ENCODE data around the gene IGF1R. TPM values are rescaled to one million over a fixed set of nuclear protein-coding genes. Genes with fewer than 3 reads are reported as not detected.

The IGF1R gene
- total RNA-seq, 1 donor from 2014 or later: 131 TPM

- H3K9me3 Mint-ChIP-seq (ENCODE audit: unreplicated experiment): no peaks in the 10 kb centered on the region
- TF ChIP-seq, protein P1, sequence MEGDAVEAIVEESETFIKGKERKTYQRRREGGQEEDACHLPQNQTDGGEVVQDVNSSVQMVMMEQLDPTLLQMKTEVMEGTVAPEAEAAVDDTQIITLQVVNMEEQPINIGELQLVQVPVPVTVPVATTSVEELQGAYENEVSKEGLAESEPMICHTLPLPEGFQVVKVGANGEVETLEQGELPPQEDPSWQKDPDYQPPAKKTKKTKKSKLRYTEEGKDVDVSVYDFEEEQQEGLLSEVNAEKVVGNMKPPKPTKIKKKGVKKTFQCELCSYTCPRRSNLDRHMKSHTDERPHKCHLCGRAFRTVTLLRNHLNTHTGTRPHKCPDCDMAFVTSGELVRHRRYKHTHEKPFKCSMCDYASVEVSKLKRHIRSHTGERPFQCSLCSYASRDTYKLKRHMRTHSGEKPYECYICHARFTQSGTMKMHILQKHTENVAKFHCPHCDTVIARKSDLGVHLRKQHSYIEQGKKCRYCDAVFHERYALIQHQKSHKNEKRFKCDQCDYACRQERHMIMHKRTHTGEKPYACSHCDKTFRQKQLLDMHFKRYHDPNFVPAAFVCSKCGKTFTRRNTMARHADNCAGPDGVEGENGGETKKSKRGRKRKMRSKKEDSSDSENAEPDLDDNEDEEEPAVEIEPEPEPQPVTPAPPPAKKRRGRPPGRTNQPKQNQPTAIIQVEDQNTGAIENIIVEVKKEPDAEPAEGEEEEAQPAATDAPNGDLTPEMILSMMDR (IDR thresholded peaks at IDR 0.05; ENCODE audit: unreplicated experiment): no peak
- peak overlapping the region; percentile 97 for H3K27ac Mint-ChIP-seq (ENCODE audit: unreplicated experiment)
- no peak for DNase-seq (ENCODE audit: low spot score)
- no peaks in the 10 kb centered on the region for H3K36me3 Mint-ChIP-seq (ENCODE audit: low read depth, unreplicated experiment)
- no peak overlapping the region for H3K4me3 Mint-ChIP-seq (ENCODE audit: unreplicated experiment)
- H3K27me3 Mint-ChIP-seq (ENCODE audit: unreplicated experiment): no peaks in the 10 kb centered on the region
- H3K4me1 Mint-ChIP-seq (ENCODE audit: unreplicated experiment): peaks cover 38% of the 10 kb centered on the region
These were observed 106.8 kb downstream of the IGF1R start for GRCh38 chr15:98755138-98755537.

- Mint-ChIP-seq H3K36me3 (ENCODE audit: low read depth, unreplicated experiment) (no peaks in the 10 kb centered on the region), H3K9me3 (ENCODE audit: unreplicated experiment) (no peaks in the 10 kb centered on the region), H3K4me1 (ENCODE audit: unreplicated experiment) (peaks cover 42% of the 10 kb centered on the region), H3K4me3 (ENCODE audit: unreplicated experiment) (no peak overlapping the region), H3K27ac (ENCODE audit: unreplicated experiment) (no peak overlapping the region), H3K27me3 (ENCODE audit: unreplicated experiment) (no peaks in the 10 kb centered on the region)
- TF ChIP-seq, protein P1 (IDR thresholded peaks at IDR 0.05; ENCODE audit: unreplicated experiment): no peak
- no peak for DNase-seq (ENCODE audit: low spot score)
These were observed 107.4 kb downstream of the IGF1R start for GRCh38 chr15:98755781-98756180.

GRCh38 chr15:98758224-98758623, 109.9 kb downstream of the IGF1R start:
- Mint-ChIP-seq H3K9me3 (ENCODE audit: unreplicated experiment) (no peaks in the 10 kb centered on the region), H3K36me3 (ENCODE audit: low read depth, unreplicated experiment) (no peaks in the 10 kb centered on the region), H3K27ac (ENCODE audit: unreplicated experiment) (no peak overlapping the region), H3K27me3 (ENCODE audit: unreplicated experiment) (no peaks in the 10 kb centered on the region), H3K4me1 (ENCODE audit: unreplicated experiment) (peaks cover 50% of the 10 kb centered on the region), H3K4me3 (ENCODE audit: unreplicated experiment) (no peak overlapping the region)
- no peak for DNase-seq (ENCODE audit: low spot score)
- TF ChIP-seq, protein P1 (IDR thresholded peaks at IDR 0.05; ENCODE audit: unreplicated experiment): no peak

DNA sequence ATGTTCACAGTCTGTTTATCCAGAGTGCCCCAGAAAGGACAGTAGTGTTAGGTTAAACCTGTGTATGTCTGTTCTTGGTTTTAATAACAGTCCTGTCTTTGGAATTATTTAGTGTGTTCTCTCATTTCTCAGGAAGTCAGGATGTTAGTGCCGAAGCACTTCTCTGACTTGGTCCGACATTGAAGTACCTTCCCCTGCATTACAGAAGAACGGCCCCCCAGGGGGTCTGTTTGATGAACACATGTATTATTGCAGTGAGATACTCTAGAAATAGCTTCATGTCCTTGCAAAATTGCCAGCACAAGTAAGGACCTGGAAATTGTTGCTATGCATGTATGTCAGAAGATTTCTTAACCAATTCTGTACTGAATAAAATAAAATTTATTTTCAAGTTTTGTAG, 110.9 kb downstream of the IGF1R start:
- Mint-ChIP-seq H3K4me3 (ENCODE audit: unreplicated experiment) (no peak overlapping the region), H3K27ac (ENCODE audit: unreplicated experiment) (no peak overlapping the region), H3K36me3 (ENCODE audit: low read depth, unreplicated experiment) (no peaks in the 10 kb centered on the region), H3K27me3 (ENCODE audit: unreplicated experiment) (no peaks in the 10 kb centered on the region), H3K4me1 (ENCODE audit: unreplicated experiment) (peaks cover 50% of the 10 kb centered on the region), H3K9me3 (ENCODE audit: unreplicated experiment) (no peaks in the 10 kb centered on the region)
- TF ChIP-seq, protein P1 (IDR thresholded peaks at IDR 0.05; ENCODE audit: unreplicated experiment): no peak
- DNase-seq (ENCODE audit: low spot score): no peak

GRCh38 chr15:98760112-98760826, 111.9 kb downstream of the IGF1R start:
- Mint-ChIP-seq H3K4me3 (ENCODE audit: unreplicated experiment) (no peak overlapping the region), H3K27ac (ENCODE audit: unreplicated experiment) (no peak overlapping the region), H3K27me3 (ENCODE audit: unreplicated experiment) (no peaks in the 10 kb centered on the region), H3K4me1 (ENCODE audit: unreplicated experiment) (peaks cover 45% of the 10 kb centered on the region), H3K36me3 (ENCODE audit: low read depth, unreplicated experiment) (no peaks in the 10 kb centered on the region), H3K9me3 (ENCODE audit: unreplicated experiment) (no peaks in the 10 kb centered on the region)
- DNase-seq (ENCODE audit: low spot score): no peak
- TF ChIP-seq, protein P1 (IDR thresholded peaks at IDR 0.05; ENCODE audit: unreplicated experiment): no peak

Measured in endothelial cell (in vitro differentiated cells).